Transverse colon (tissue), 4 donors: Measurements from ENCODE around the gene ZDHHC11. TPM values are rescaled to one million over a fixed set of nuclear protein-coding genes. Genes with fewer than 3 reads are reported as not detected.
"Not testable (repeated sequence)": the region's sequence is repeated elsewhere in the genome, so short reads cannot be mapped to it uniquely, and the experiment has no call there.

Experiments
- DNase-seq: peaks from one replicate; pipeline ENCODE4 v3.0.0-alpha.2; 2019
- H3K27ac ChIP-seq, 4 donors: fragments of 200-600 bp; sonication (generic); 2 replicates each; pipeline ENCODE4 v1.5.1; 2016 to 2018; ENCODE audit warnings: inconsistent platforms in 4 of 4
- H3K27me3 ChIP-seq: fragments of 200-600 bp; sonication (generic); 2 replicates; pipeline ENCODE4 v1.5.1; 2017; ENCODE audit warnings: inconsistent platforms
- H3K36me3 ChIP-seq, 4 donors: fragments of 200-600 bp; sonication (generic); 2 replicates each; pipeline ENCODE4 v1.5.1; 2017 to 2019; ENCODE audit warnings: inconsistent platforms in 4 of 4
- H3K4me1 ChIP-seq, 4 donors: fragments of 200-600 bp; sonication (generic); 2 replicates each; pipeline ENCODE4 v1.5.1; 2017 to 2020; ENCODE audit warnings: inconsistent platforms in 4 of 4
- H3K4me3 ChIP-seq, 4 donors: fragments of 200-600 bp; sonication (generic); 1 replicate in 1 of 4; 2 replicates in 3 of 4; pipeline versions ENCODE4 v1.5.1 to v1.6.1; 2017 to 2019; ENCODE audit warnings: inconsistent platforms in 4 of 4
- H3K9me3 ChIP-seq, 2 donors: fragments of 200-600 bp; sonication (generic); 2 replicates each; pipeline ENCODE4 v1.5.1; 2017 to 2019; ENCODE audit warnings: inconsistent platforms in 2 of 2
- EP300 ChIP-seq: sonication (generic); formaldehyde crosslinking; IDR thresholded peaks from one replicate; pipeline ENCODE4 v1.6.1; 2017; ENCODE audit warnings: antibody characterized with exemption, low read depth
- POLR2A ChIP-seq: fragments of 450-650 bp; IDR thresholded peaks from one replicate; pipeline ENCODE4 v1.6.1; 2016; ENCODE audit warnings: antibody characterized with exemption, mild to moderate bottlenecking, moderate library complexity
- POLR2AphosphoS5 ChIP-seq, 3 donors: sonication (generic); formaldehyde crosslinking; IDR thresholded peaks; one replicate each; pipeline ENCODE4 v1.6.1; 2016; ENCODE audit warnings: antibody characterized with exemption in 3 of 3
- WGBS, 2 donors: methylation state at CpG; one replicate each; pipeline ENCODE4 v1.1.5; 2018; ENCODE audit warnings: low coverage in 1 of 2; 5-methylcytosine and 5-hydroxymethylcytosine counted together
- in situ Hi-C, 4 donors: fragments of 200-750 bp; cut with MboI; loops; one replicate each; pipeline versions ENCODE4 v1.15.0 to v1.15.1; 2017; ENCODE audit warnings: low sequenced_read_pairs in 3 of 4, low pct_ligation_motif_present in 1 of 4, low pct_unique_long_range_greater_than_20kb in 1 of 4
- intact Hi-C: fragments of 100-400 bp; cut with DNase I; formaldehyde crosslinking; loops from one replicate; pipeline ENCODE4 v1.15.1; 2023; ENCODE audit warnings: low total_unique reads
- total RNA-seq, 4 donors: library from RNA; depleted of rRNA; stranded (reverse); fragments of >200 nt; gene quantifications; one replicate each; pipeline ENCODE4 v1.1.0, GENCODE V29; 2016
- TF ChIP-seq, protein P1 (sequence below), 5 experiments: fragments of 200-600 bp in 3 of 5; fragments of 450-650 bp in 2 of 5; sonication (generic) in 3 of 5; IDR thresholded peaks; 1 replicate in 2 of 5; 2 replicates in 3 of 5; pipeline ENCODE4 v1.5.1; 2016 to 2017; ENCODE audit warnings: antibody characterized with exemption in 5 of 5, inconsistent platforms in 3 of 5, mild to moderate bottlenecking in 2 of 5, moderate library complexity in 1 of 5

Gene ZDHHC11
- total RNA-seq, 4 donors from 2014 or later = 1.2 to 15.0 (median 10.6) TPM

DNA sequence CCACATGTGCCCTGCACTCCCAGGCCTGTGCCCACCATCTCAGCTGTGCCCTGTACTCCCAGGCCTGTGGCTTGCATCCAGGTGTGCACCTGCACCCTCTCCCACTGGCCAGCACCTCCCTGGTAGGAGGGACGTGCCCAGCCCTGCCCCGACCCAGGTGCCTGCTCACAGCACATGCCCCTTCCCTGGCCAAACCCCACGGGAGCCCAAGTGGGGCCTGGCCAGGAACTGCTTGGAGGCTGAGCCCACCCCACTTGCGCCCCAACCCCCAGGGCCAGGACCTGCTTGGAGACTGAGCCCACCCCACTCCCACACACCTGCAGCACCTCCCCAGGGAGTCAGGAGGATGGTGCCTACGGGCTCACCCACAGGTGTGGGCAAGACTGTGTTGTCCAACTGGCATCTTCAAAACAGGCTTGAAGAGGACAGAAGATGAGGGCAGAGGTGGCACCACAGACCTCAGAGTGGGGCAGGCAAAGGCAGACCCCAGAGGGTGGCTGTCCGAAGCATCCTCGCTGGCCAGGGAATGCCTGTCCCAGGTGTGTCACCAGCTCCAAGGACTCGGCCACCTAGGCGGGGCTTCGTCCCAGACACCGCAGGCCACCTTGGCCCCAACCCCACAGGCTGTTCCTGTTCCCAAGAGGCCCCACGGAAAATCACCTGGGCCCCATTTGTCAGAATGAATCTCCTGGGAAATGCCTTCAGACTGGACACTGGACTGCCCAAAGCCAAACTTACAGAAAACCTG is 77.1 kb downstream of the ZDHHC11 start:
- H3K27ac ChIP-seq = no peak overlapping the region
- 90% methylated on average over 12 of the region's 12 CpGs; no CpG with 5 or more reads in 1 of the 2 donors for WGBS, 2 donors
- no peaks in the 10 kb centered on the region for H3K36me3 ChIP-seq
- intact Hi-C loops = no loop called here
- no peak for DNase-seq
- no peaks in the 10 kb centered on the region for H3K9me3 ChIP-seq
- peaks cover 0 to 3% (median 0%) of the 10 kb centered on the region in 4 donors for H3K4me1 ChIP-seq
- TF ChIP-seq POLR2A = no peak
- TF ChIP-seq EP300 = no peak
- TF ChIP-seq, protein P1, sequence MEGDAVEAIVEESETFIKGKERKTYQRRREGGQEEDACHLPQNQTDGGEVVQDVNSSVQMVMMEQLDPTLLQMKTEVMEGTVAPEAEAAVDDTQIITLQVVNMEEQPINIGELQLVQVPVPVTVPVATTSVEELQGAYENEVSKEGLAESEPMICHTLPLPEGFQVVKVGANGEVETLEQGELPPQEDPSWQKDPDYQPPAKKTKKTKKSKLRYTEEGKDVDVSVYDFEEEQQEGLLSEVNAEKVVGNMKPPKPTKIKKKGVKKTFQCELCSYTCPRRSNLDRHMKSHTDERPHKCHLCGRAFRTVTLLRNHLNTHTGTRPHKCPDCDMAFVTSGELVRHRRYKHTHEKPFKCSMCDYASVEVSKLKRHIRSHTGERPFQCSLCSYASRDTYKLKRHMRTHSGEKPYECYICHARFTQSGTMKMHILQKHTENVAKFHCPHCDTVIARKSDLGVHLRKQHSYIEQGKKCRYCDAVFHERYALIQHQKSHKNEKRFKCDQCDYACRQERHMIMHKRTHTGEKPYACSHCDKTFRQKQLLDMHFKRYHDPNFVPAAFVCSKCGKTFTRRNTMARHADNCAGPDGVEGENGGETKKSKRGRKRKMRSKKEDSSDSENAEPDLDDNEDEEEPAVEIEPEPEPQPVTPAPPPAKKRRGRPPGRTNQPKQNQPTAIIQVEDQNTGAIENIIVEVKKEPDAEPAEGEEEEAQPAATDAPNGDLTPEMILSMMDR (IDR thresholded peaks at IDR 0.05) = no peak
- no peak for TF ChIP-seq POLR2AphosphoS5 (IDR thresholded peaks at IDR 0.05)
- H3K27me3 ChIP-seq = no peaks in the 10 kb centered on the region
- in situ Hi-C loops = no loop called here
- no peak overlapping the region for H3K4me3 ChIP-seq

DNA sequence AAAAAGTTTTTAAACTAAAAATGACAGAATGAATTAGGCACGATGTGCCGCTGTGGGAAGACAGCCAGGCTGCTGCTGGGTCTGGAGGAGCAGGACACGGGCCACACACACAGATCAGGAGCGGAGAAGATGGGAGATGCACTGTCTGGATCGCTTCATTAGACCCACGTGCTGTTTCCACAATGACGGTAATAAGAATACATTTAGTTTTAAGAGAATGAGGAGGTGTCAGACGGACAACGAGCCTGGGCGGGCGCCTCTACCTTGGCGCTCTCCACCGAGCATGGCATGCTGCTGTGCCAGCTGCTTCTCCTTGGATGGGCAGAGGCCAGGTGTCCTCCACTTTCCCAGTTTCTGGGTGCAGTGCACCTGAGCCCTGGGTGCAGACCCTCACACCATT is 77.9 kb downstream of the ZDHHC11 start:
- WGBS, 2 donors = 66 to 71% methylated on average over 8 to 13 of the region's 13 CpGs
- H3K27me3 ChIP-seq, intact Hi-C loops, in situ Hi-C loops, H3K36me3 ChIP-seq, H3K27ac ChIP-seq, H3K9me3 ChIP-seq, H3K4me1 ChIP-seq, DNase-seq, H3K4me3 ChIP-seq: not testable (repeated sequence)

DNA sequence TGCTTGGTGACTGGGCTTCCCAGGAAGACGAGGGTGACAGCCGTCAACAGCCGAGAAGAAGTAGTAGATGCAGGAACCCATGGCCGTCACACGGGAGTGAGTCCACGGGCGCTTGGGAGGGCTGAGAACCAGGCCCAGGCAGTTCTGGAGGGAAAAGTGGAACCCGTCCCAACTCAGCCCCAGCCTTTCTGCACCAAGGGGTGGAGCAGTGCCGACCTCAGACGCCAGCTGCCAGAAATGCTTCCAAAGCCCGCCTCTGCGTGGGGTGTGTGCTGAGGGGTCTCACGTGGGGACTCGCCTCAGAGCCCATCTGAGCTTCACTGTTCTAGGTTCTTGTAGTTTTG is 78.3 kb downstream of the ZDHHC11 start:
- H3K27ac ChIP-seq, in situ Hi-C loops: not testable (repeated sequence)

DNA sequence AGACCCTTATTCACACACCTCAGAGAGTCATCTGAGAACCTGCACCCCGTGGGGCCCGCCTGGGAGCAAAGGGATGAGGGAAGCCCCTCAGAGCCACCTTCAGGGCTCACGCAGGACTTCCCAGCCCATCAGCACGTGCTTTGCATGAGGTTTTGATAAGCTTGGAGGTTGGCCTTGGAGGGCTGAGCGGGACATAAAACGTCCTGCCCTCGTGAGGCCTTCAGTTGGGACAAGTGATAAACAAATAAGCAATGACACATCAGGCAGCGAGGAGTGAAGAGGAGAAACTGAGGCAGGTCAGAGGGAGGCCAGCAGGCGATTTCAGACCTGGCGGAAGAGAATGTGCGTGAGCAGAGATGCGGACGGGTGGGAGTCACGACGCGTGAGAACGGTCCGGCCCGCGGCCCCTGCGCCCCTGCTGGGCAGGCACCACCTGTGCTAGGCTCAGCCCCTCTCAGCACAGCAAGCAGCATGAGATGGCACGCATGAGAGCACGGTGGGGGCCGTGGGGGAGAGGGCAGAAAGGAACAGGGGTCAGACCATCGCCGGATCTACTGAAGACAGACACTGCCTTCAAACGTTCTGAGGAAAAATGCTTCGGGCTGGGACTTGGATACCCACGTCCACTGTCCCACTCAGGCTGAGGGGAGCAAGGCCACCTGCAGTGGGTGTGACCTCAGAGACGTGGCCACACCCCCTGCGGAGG is 78.8 kb downstream of the ZDHHC11 start:
- H3K4me1 ChIP-seq, H3K36me3 ChIP-seq, H3K27me3 ChIP-seq, H3K27ac ChIP-seq, H3K4me3 ChIP-seq, intact Hi-C loops, DNase-seq, H3K9me3 ChIP-seq, in situ Hi-C loops: not testable (repeated sequence)
- WGBS, 2 donors = 72% methylated on average over 5 of the region's 31 CpGs; no CpG with 5 or more reads in 1 of the 2 donors

More for the DNA sequence above, 78.3 kb downstream of the ZDHHC11 start:
- 80% methylated on average over 6 of the region's 14 CpGs; no CpG with 5 or more reads in 1 of the 2 donors for WGBS, 2 donors
- H3K36me3 ChIP-seq, H3K9me3 ChIP-seq, DNase-seq, H3K4me3 ChIP-seq, H3K4me1 ChIP-seq, H3K27me3 ChIP-seq, intact Hi-C loops: not testable (repeated sequence)

DNA sequence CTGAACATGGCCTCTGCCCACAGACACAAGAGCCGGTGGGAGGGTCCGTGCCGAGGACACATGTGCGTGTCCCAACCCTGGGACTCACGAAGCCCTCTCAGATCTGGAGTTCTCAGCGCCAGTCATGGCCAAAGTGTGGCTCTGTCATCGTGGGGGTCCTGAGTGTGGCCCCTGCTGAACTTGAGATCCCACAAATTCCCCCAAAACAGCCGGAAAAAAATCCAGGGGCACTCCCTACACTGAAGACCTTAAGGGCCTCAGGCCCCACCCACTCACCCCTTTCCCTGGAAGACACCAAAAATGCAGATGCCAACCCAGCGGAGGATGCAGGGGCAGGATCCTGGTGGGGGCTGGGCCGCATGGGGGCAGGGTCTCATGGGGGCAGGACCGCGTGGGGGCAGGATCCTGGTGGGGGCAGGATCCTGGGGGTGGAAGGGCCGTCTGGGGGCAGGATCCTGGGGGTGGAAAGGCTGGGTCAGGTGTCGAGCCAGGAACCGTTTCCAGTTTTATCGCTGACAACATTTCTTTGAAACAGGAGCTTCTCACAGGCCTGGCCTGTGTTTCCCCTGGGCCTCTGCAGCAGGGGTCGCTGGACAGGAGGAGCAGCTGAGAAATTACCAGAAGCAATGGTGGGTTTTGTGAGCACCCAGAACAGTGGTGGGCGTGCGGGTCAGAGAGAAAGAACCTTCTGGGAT is 79.6 kb downstream of the ZDHHC11 start:
- H3K4me3 ChIP-seq = not testable (repeated sequence)

DNA sequence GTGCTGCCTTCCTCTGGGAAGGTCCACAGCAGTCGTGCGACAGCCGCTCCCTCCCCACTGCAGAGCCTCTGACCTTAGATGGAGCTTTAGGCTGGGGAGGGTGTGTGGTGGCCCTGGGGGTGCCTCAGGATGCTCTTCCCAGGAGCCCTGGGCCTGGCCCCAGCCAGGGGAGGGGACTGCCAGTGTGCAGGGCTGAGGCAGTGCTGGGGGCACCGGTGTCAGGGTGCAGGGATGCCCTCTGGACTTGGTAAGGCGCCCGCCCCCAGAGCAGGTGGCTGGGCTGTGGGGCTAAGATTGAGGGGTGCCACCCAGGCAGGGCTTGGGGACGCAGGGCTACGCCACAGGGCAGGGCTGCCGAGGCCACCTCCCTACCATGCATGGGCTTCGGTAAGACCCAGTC is 80.2 kb downstream of the ZDHHC11 start:
- intact Hi-C loops, H3K4me1 ChIP-seq, DNase-seq, H3K9me3 ChIP-seq, H3K4me3 ChIP-seq, in situ Hi-C loops, H3K27me3 ChIP-seq, H3K27ac ChIP-seq, H3K36me3 ChIP-seq: not testable (repeated sequence)
- 93% methylated on average over 8 of the region's 10 CpGs; no CpG with 5 or more reads in 1 of the 2 donors for WGBS, 2 donors

More for the DNA sequence above, 79.6 kb downstream of the ZDHHC11 start:
- intact Hi-C loops, H3K27ac ChIP-seq, H3K36me3 ChIP-seq, in situ Hi-C loops, H3K9me3 ChIP-seq, DNase-seq, H3K4me1 ChIP-seq, H3K27me3 ChIP-seq: not testable (repeated sequence)
- whole genome bisulfite sequencing, 2 donors = 80 to 87% methylated on average over 2 to 17 of the region's 19 CpGs

DNA sequence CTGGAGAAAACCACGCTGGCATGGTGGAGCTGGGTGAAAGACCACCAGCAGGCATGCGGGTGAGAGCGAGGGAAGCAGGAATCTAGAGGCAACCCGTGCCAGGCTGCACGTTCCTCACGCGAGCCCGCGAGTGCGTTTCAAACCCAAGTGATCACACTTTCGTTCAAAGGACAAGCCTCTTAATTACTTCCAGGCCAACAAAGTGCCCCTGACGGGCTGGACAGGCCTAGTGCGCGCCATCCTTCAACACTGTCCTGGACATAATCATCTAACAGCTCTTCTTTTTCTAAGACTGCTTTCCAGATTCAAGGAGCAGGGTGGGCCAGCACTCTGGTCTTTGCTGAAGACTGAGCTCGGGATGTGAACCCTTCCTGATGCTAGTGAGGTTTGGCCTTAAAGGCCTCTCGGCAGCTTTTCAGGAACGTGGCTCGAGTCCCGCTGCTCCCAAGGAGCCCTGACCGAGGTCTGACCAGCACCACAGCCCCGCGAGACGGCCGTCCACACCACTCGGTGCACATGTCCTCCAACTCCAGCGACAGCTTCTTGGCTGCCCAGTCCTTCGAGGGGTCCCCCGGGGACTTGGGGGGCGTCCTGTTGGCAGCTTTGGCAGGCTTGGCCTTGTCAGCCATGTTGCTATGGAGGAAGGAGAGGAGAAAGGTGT is 81.2 kb downstream of the ZDHHC11 start:
- H3K4me3 ChIP-seq, H3K9me3 ChIP-seq, H3K36me3 ChIP-seq, intact Hi-C loops, H3K27ac ChIP-seq, DNase-seq, H3K4me1 ChIP-seq, H3K27me3 ChIP-seq, in situ Hi-C loops: not testable (repeated sequence)
- WGBS, 2 donors = 89% methylated on average over 14 to 29 of the region's 29 CpGs
